Suprapubic skin (tissue), 4 donors: ENCODE results near the gene SPOCK3.

Experiments used
- POLR2A ChIP-seq, 2 donors: fragments of 450-650 bp; IDR thresholded peaks; one replicate each; pipeline ENCODE4 v1.6.1; 2017; ENCODE audit warnings: antibody characterized with exemption in 2 of 2, mild to moderate bottlenecking in 2 of 2, moderate library complexity in 2 of 2
- POLR2AphosphoS5 ChIP-seq, 3 donors: sonication (generic); formaldehyde crosslinking; IDR thresholded peaks; one replicate each; pipeline ENCODE4 v1.6.1; 2017; ENCODE audit warnings: antibody characterized with exemption in 3 of 3
- TF ChIP-seq, protein P1 (sequence below), 2 donors: fragments of 200-600 bp in 1 of 2; fragments of 450-650 bp in 1 of 2; sonication (generic) in 1 of 2; IDR thresholded peaks; one replicate each; pipeline ENCODE4 v1.5.1; 2016 to 2019; ENCODE audit warnings: antibody characterized with exemption in 2 of 2, mild to moderate bottlenecking in 1 of 2, moderate library complexity in 1 of 2

DNA sequence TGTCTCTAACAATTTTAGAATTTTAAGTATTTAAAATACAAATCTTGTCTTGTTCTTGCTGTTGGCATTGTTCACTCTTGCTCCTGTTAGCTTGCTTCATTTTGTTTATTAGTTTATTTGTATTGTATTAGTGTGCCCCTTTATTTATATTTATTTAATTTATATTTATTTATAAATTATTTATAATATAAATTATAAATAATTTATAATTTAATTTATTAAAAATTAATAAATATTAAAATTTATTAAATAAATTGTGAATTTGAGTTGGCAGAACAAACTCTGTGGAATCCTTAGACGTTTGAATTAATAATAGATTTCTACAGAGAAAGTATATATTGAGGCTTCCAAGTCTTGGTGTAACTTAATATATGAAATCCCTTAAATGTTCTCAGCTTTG is 331.4 kb downstream of the SPOCK3 start:
- TF ChIP-seq, protein P1, sequence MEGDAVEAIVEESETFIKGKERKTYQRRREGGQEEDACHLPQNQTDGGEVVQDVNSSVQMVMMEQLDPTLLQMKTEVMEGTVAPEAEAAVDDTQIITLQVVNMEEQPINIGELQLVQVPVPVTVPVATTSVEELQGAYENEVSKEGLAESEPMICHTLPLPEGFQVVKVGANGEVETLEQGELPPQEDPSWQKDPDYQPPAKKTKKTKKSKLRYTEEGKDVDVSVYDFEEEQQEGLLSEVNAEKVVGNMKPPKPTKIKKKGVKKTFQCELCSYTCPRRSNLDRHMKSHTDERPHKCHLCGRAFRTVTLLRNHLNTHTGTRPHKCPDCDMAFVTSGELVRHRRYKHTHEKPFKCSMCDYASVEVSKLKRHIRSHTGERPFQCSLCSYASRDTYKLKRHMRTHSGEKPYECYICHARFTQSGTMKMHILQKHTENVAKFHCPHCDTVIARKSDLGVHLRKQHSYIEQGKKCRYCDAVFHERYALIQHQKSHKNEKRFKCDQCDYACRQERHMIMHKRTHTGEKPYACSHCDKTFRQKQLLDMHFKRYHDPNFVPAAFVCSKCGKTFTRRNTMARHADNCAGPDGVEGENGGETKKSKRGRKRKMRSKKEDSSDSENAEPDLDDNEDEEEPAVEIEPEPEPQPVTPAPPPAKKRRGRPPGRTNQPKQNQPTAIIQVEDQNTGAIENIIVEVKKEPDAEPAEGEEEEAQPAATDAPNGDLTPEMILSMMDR (IDR thresholded peaks at IDR 0.05) = no peak
- no peak for TF ChIP-seq POLR2AphosphoS5 (IDR thresholded peaks at IDR 0.05)
- no peak for TF ChIP-seq POLR2A (IDR thresholded peaks at IDR 0.05)
